Measurements from ENCODE around the gene NXNL2. TPM values are rescaled to one million over a fixed set of nuclear protein-coding genes. Genes with fewer than 3 reads are reported as not detected.

NXNL2 gene
- total RNA-seq, 2 donors from 2014 or later: not detected

Other genes with a start within 250 kb of the NXNL2 start
- 10 to 100 TPM; 55.6 to 56.3 TPM for gene SPIN1, start 146.7 kb upstream of the NXNL2 start, total RNA-seq